WTC11 (cell line): ENCODE measurements around the gene SLC39A7. TPM values are rescaled to one million over a fixed set of nuclear protein-coding genes. Genes with fewer than 3 reads are reported as not detected.

Source experiments
- ATF2 ChIP-seq: sonication (generic); formaldehyde crosslinking; IDR thresholded peaks from 2 replicates; pipeline ENCODE4 v1.8.1; 2022; ENCODE audit warnings: low read depth, missing genetic modification reagents, borderline replicate concordance
- ATF3 ChIP-seq: sonication (generic); formaldehyde crosslinking; conservative IDR thresholded peaks from 2 replicates; pipeline ENCODE4 v1.8.1; 2022; ENCODE audit warnings: mild to moderate bottlenecking, missing genetic modification reagents
- ATF6 ChIP-seq: sonication (generic); formaldehyde crosslinking; IDR thresholded peaks from 2 replicates; pipeline ENCODE4 v1.8.1; 2023; ENCODE audit warnings: mild to moderate bottlenecking, missing genetic modification reagents
- ELF4 ChIP-seq: sonication (generic); formaldehyde crosslinking; IDR thresholded peaks from 2 replicates; pipeline ENCODE4 v1.8.1; 2022; ENCODE audit warnings: low read depth, mild to moderate bottlenecking, moderate library complexity, missing genetic modification reagents
- ESRRA ChIP-seq: sonication (generic); formaldehyde crosslinking; IDR thresholded peaks from 2 replicates; pipeline ENCODE4 v1.8.1; 2022; ENCODE audit warnings: mild to moderate bottlenecking, missing genetic modification reagents, borderline replicate concordance
- FOXP1 ChIP-seq: sonication (generic); formaldehyde crosslinking; IDR thresholded peaks from 2 replicates; pipeline ENCODE4 v1.8.0; 2022; ENCODE audit warnings: missing genetic modification reagents, mild to moderate bottlenecking, moderate library complexity, borderline replicate concordance
- GABPB1 ChIP-seq: sonication (generic); formaldehyde crosslinking; IDR thresholded peaks from 2 replicates; pipeline ENCODE4 v1.8.1; 2023; ENCODE audit warnings: mild to moderate bottlenecking, missing genetic modification reagents
- HMGXB4 ChIP-seq: sonication (generic); formaldehyde crosslinking; IDR thresholded peaks from 2 replicates; pipeline ENCODE4 v1.8.1; 2023; ENCODE audit warnings: mild to moderate bottlenecking, moderate library complexity, missing genetic modification reagents
- IRF1 ChIP-seq: sonication (generic); formaldehyde crosslinking; IDR thresholded peaks from 2 replicates; pipeline ENCODE4 v1.8.0; 2023; ENCODE audit warnings: missing genetic modification reagents
- KAT7 ChIP-seq: sonication (generic); formaldehyde crosslinking; IDR thresholded peaks from 2 replicates; pipeline ENCODE4 v1.8.1; 2023; ENCODE audit warnings: missing genetic modification reagents, mild to moderate bottlenecking, borderline replicate concordance
- MAX ChIP-seq: sonication (generic); formaldehyde crosslinking; IDR thresholded peaks from 2 replicates; pipeline ENCODE4 v1.8.0; 2022; ENCODE audit warnings: mild to moderate bottlenecking, missing genetic modification reagents
- NFE2L1 ChIP-seq: sonication (generic); formaldehyde crosslinking; IDR thresholded peaks from 2 replicates; pipeline ENCODE4 v1.8.1; 2023; ENCODE audit warnings: missing genetic modification reagents
- NFYB ChIP-seq: sonication (generic); formaldehyde crosslinking; conservative IDR thresholded peaks from 2 replicates; pipeline ENCODE4 v1.8.0; 2022; ENCODE audit warnings: low read depth, missing genetic modification reagents
- RORB ChIP-seq: fragments of 250-450 bp; sonication (Bioruptor Pico); IDR thresholded peaks from 2 replicates; pipeline ENCODE4 v1.9.0; 2021; ENCODE audit warnings: mild to moderate bottlenecking
- TCF7 ChIP-seq: sonication (generic); formaldehyde crosslinking; IDR thresholded peaks from 2 replicates; pipeline ENCODE4 v1.8.0; 2022; ENCODE audit warnings: mild to moderate bottlenecking, low read depth, missing genetic modification reagents, moderate library complexity
- ZBTB21 ChIP-seq: sonication (generic); formaldehyde crosslinking; IDR thresholded peaks from 2 replicates; pipeline ENCODE4 v1.8.1; 2023; ENCODE audit warnings: mild to moderate bottlenecking, missing genetic modification reagents, borderline replicate concordance
- ZNF219 ChIP-seq: sonication (generic); formaldehyde crosslinking; IDR thresholded peaks from 2 replicates; pipeline ENCODE4 v1.8.0; 2023; ENCODE audit warnings: missing genetic modification reagents, mild to moderate bottlenecking, borderline replicate concordance
- ZNF232 ChIP-seq: sonication (generic); formaldehyde crosslinking; IDR thresholded peaks from 2 replicates; pipeline ENCODE4 v1.8.0; 2022; ENCODE audit warnings: mild to moderate bottlenecking, missing genetic modification reagents
- ZNF263 ChIP-seq: sonication (generic); formaldehyde crosslinking; IDR thresholded peaks from 2 replicates; pipeline ENCODE4 v1.8.1; 2022; ENCODE audit warnings: low read depth, mild to moderate bottlenecking, moderate library complexity, missing genetic modification reagents
- ZNF281 ChIP-seq: sonication (generic); formaldehyde crosslinking; IDR thresholded peaks from 2 replicates; pipeline ENCODE4 v1.8.0; 2023; ENCODE audit warnings: mild to moderate bottlenecking, missing genetic modification reagents
- ZNF396 ChIP-seq: fragments of 250-450 bp; sonication (Bioruptor Pico); IDR thresholded peaks from 2 replicates; pipeline ENCODE4 v1.8.0; 2021; ENCODE audit warnings: mild to moderate bottlenecking, moderate library complexity, borderline replicate concordance
- ZNF512 ChIP-seq: sonication (generic); formaldehyde crosslinking; IDR thresholded peaks from 2 replicates; pipeline ENCODE4 v1.8.1; 2022; ENCODE audit warnings: missing genetic modification reagents, borderline replicate concordance
- total RNA-seq: library from RNA; stranded (reverse); gene quantifications from 3 replicates; pipeline ENCODE4 v1.2.3, GENCODE V29; 2021

The SLC39A7 gene
- total RNA-seq, 1 experiment from 2014 or later = 163 TPM

- TF ChIP-seq KAT7 (CRISPR knock-in tag) = peak; percentile 72; the same call in 1 of the 2 replicates
- TF ChIP-seq NFE2L1 (CRISPR knock-in tag) = peak; percentile 45; the same call in 1 of the 2 replicates
- no peak for TF ChIP-seq ZNF263 (CRISPR knock-in tag)
- 0 out of 2 replicates have a peak, but pooled peaks have one; percentile 21 for TF ChIP-seq NFYB
- TF ChIP-seq ZNF232 = peak; percentile 62; the same call in 1 of the 2 replicates
- no peak for TF ChIP-seq ZBTB21 (CRISPR knock-in tag)
- no peak for TF ChIP-seq ZNF396 (CRISPR knock-in tag)
- TF ChIP-seq ELF4 (CRISPR knock-in tag) = 0 out of 2 replicates have a peak, but pooled peaks have one; percentile 1
- TF ChIP-seq HMGXB4 (CRISPR knock-in tag) = peak; percentile 83; the same call in 1 of the 2 replicates
- no peak for TF ChIP-seq ZNF512 (CRISPR knock-in tag)
- TF ChIP-seq ESRRA (CRISPR knock-in tag) = peak; percentile 78
- TF ChIP-seq GABPB1 (CRISPR knock-in tag) = peak; percentile 24; the same call in 1 of the 2 replicates
- TF ChIP-seq IRF1 (CRISPR knock-in tag) = peak; percentile 63; the same call in 1 of the 2 replicates
- TF ChIP-seq ATF2 (CRISPR knock-in tag) = 0 out of 2 replicates have a peak, but pooled peaks have one; percentile 25
- peak; percentile 97 for TF ChIP-seq FOXP1 (CRISPR knock-in tag)
- TF ChIP-seq MAX (CRISPR knock-in tag) = peak; percentile 57
- peak; percentile 13; the same call in 1 of the 2 replicates for TF ChIP-seq RORB
- TF ChIP-seq ZNF219 (CRISPR knock-in tag) = peak; percentile 85; the same call in 1 of the 2 replicates
- no peak for TF ChIP-seq ATF6 (CRISPR knock-in tag)
- peak; percentile 76 for TF ChIP-seq ZNF281 (CRISPR knock-in tag)
- TF ChIP-seq ATF3 (CRISPR knock-in tag) = no peak; the same call in 1 of the 2 replicates
- peak; percentile 75; the same call in 1 of the 2 replicates for TF ChIP-seq TCF7 (CRISPR knock-in tag)
Observed at GRCh38 chr6:33200219-33201146, at the start of gene SLC39A7, which contains the start of gene RXRB (continued).
